ENCODE data around the gene GLOD5.
A peak's percentile ranks its signal among the peaks of the same experiment; 100 is the strongest.

Gene GLOD5

DNA sequence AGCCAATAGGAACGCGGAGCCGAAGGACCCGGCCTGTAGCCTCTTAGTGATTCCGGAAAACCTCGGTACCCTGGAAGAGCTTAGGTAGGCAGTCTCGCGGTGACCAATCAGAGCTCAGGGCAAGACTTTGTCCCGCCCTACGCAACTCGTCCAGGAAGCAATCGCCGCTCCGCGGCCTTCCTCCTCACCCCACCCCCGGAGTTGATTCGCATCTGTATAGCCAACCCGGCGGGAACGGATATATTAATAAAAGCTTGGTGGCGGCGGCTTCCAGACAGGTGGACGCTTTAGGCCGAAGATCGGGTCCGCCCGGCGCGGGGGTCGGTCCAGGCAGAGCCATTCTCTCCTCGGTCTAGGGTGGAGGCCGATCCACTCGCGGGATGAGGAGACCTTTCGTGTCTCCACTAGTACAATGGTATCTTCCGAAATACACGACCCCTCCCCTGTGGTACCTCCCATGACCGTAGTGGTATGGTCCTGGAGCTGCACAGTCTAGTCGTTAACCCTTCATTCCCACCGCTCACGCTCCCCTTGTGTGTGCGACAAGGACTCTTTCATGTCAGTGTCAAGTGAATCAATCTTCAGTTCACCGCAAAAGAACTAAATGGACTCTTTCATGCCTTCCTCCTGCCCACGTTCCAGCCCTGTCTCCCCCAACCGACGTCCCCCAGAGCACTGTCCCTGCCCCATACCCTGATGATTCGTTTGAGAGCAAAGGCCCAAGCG, 24.2 kb upstream of the GLOD5 start:
- H3K4me3 ChIP-seq (ENCODE audit: low read depth, low read length): peak overlapping the region; percentile 63
- TF ChIP-seq, protein P1, sequence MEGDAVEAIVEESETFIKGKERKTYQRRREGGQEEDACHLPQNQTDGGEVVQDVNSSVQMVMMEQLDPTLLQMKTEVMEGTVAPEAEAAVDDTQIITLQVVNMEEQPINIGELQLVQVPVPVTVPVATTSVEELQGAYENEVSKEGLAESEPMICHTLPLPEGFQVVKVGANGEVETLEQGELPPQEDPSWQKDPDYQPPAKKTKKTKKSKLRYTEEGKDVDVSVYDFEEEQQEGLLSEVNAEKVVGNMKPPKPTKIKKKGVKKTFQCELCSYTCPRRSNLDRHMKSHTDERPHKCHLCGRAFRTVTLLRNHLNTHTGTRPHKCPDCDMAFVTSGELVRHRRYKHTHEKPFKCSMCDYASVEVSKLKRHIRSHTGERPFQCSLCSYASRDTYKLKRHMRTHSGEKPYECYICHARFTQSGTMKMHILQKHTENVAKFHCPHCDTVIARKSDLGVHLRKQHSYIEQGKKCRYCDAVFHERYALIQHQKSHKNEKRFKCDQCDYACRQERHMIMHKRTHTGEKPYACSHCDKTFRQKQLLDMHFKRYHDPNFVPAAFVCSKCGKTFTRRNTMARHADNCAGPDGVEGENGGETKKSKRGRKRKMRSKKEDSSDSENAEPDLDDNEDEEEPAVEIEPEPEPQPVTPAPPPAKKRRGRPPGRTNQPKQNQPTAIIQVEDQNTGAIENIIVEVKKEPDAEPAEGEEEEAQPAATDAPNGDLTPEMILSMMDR (conservative IDR thresholded peaks at IDR 0.05; ENCODE audit: low read depth, low read length): no peak
- peak; percentile 99 for DNase-seq (ENCODE audit: low read depth)

DNA sequence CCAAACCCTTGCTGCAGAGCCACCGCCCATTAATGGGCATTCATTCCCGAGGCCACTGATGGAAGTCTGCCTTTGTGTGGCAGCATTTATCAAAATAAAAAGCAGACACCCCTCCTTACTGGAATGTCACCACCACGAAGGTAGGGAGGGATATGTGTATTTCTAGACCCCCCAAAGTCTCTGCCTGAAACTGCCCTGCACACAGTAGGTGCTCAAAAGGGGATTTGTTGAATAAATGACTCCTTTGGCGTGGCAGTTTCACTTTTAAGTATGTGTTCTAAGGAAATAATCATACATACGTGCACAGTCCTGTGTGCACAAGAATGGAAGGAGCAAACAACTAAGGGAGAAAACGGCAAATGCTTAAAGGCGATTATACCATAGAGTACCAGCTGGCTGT, 23.6 kb upstream of the GLOD5 start:
- no peak for DNase-seq (ENCODE audit: low read depth)
- TF ChIP-seq, protein P1 (conservative IDR thresholded peaks at IDR 0.05; ENCODE audit: low read depth, low read length): no peak
- peak overlapping the region; percentile 63 for H3K4me3 ChIP-seq (ENCODE audit: low read depth, low read length)

DNA sequence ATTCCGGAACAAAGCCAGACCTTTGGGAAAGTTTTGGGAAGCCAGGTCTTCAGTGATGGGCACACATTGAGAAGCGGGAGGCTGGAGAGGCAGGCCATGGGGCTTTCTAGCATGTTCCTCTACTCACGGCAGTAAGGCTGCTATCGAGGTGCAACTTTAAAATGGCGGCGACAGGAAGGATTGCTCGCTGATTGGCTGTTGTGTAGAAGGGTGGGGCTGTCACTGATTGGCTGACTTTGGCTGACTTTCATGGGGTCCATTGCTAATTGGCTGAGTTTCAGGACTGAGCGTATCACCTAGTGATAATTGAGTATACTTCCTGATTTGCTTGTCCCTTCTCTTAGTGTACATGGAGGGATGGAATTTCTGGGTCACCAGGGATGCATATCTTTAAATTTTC, 19.7 kb upstream of the GLOD5 start:
- H3K4me3 ChIP-seq (ENCODE audit: low read depth, low read length): no peak overlapping the region
- no peak for DNase-seq (ENCODE audit: low read depth)
- TF ChIP-seq, protein P1 (conservative IDR thresholded peaks at IDR 0.05; ENCODE audit: low read depth, low read length): no peak

DNA sequence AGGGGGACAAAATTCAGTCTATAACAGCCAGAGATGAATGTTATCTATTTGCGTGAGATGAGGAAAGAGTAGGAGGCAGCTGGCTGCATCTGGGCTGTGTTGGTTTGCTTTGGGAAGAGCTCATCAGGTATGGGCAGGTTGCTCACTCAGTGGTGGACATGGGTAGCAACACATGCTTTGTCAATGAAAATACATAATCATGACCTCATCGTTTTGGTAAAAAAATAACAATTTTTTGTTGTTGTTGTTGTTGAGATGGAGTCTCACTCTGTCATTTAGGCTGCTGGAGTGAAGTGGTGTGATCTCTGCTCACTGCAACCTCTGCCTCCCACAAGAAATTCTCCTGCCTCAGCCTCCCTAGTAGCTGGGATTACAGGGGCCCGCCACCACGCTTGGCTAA, 16.3 kb upstream of the GLOD5 start:
- no peak overlapping the region for H3K4me3 ChIP-seq (ENCODE audit: low read depth, low read length)
- no peak for DNase-seq (ENCODE audit: low read depth)
- TF ChIP-seq, protein P1 (conservative IDR thresholded peaks at IDR 0.05; ENCODE audit: low read depth, low read length): no peak

DNA sequence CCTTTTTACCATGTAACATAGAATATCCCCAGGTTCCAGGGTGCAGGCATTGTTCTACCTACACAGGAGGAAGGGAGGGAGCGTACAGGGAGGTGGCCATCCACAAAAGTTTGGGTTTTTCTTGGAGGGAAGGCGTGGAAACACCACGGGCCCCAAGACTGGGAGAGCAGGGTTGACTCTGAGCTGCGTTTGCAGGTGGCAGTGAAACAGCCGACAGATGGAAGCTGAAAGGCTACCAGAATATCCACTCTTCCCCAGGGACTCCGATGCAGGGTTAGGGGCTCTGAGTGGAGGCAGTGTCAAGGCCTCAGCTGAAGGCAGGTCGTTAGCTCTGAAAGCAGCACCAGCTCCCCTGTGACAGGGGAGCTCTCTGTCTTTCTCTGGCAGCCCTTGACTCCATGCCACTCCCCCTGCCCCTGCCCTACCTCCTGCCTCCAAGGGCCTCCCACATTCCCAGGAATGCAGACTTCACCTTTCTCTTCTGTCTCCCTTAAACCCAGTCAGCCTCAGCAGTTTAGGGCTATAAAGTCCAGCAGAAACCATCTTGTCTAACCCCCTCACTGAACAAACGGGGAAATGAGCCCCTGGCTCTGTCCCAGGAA, 14.0 kb upstream of the GLOD5 start:
- TF ChIP-seq, protein P1 (conservative IDR thresholded peaks at IDR 0.05; ENCODE audit: low read depth, low read length): no peak
- H3K4me3 ChIP-seq (ENCODE audit: low read depth, low read length): no peak overlapping the region
- no peak for DNase-seq (ENCODE audit: low read depth)

DNA sequence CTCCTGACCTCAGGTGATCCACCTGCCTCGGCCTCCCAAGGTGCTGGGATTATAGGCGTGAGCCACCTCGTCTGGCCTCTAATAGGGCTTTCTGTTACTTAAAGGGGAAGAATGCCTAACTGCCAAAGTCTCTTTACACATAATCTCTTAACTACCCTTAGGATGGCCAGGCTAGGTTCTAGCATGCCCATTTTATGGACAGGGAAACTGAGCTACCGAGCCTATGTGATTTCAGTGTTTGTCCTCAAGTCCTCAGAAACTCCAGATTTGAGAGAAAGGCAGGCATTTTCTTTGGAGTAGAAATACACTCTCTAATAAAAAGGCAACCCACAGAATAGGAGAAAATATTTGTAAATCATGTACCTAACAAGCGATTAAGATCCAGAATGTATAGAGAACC, 12.4 kb upstream of the GLOD5 start:
- DNase-seq (ENCODE audit: low read depth): no peak
- H3K4me3 ChIP-seq (ENCODE audit: low read depth, low read length): no peak overlapping the region
- TF ChIP-seq, protein P1 (conservative IDR thresholded peaks at IDR 0.05; ENCODE audit: low read depth, low read length): no peak

DNA sequence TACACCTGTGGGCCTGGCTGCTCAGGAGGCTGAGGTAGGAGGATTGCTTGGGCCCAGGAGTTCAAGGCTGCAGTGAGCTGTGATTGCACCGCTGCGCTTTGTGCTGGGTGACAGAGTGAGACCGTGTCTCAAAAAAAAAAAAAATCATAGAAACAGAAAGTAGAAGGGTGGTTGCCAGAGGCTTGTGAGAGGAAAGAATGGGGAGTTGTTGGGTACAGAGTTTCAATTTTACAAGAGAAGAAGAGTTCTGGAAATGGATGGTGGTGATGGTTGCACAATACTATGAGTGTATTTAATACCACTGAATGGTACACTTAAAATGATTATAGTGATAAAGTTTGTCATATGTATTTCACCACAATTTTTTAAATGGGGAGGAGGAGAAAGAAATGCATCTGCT, 10.2 kb upstream of the GLOD5 start:
- no peak for DNase-seq (ENCODE audit: low read depth)
- H3K4me3 ChIP-seq (ENCODE audit: low read depth, low read length): no peak overlapping the region
- TF ChIP-seq, protein P1 (conservative IDR thresholded peaks at IDR 0.05; ENCODE audit: low read depth, low read length): no peak

Measured in choroid plexus epithelial cell (primary cell).